MCF 10A (cell line): ENCODE data around the gene KRT20. TPM values are rescaled to one million over a fixed set of nuclear protein-coding genes. Genes with fewer than 3 reads are reported as not detected.

Source experiments
- Bru-seq: library from RNA; stranded (reverse); fragments of 400-500 nt; gene quantifications from one replicate; lab custom pipeline; 2021; lab: Mats Ljungman, UMichigan
- BruChase-seq, 2 experiments: library from RNA; stranded (reverse); fragments of 400-500 nt; gene quantifications; one replicate each; lab custom pipeline; 2021; lab: Mats Ljungman, UMichigan
- BruUV-seq: library from RNA; stranded (reverse); fragments of 400-500 nt; replicated peaks from 2 replicates; lab custom pipeline; 2021; lab: Mats Ljungman, UMichigan
- CTCF ChIA-PET: fragments of 300-600 bp; sonication (Branson Sonifier 250); formaldehyde crosslinking; extraction: SDS; loops from one replicate; lab custom pipeline; 2021; ENCODE audit warnings: antibody characterized with exemption, inconsistent platforms; lab: Yijun Ruan, JAX
- POLR2A ChIA-PET: fragments of 300-600, 350-650 bp; sonication (Branson Sonifier 250); formaldehyde crosslinking; extraction: SDS; loops from one replicate; lab custom pipeline; 2020; ENCODE audit warnings: antibody characterized with exemption, inconsistent platforms; lab: Yijun Ruan, JAX
- DNase-seq: peaks from one replicate; pipeline ENCODE4 v3.0.0-alpha.2; 2018; ENCODE audit not compliant: unreplicated experiment
- H3K27ac Mint-ChIP-seq: one replicate; pipeline ENCODE4 v1.8.0; 2022; ENCODE audit warnings: mild to moderate bottlenecking, low read depth, mixed read lengths; ENCODE audit not compliant: unreplicated experiment
- H3K27me3 Mint-ChIP-seq: one replicate; pipeline ENCODE4 v1.8.0; 2022; ENCODE audit warnings: mixed read lengths; ENCODE audit not compliant: insufficient read depth, unreplicated experiment
- H3K36me3 Mint-ChIP-seq: one replicate; pipeline ENCODE4 v1.8.0; 2022; ENCODE audit warnings: mild to moderate bottlenecking, moderate library complexity, mixed read lengths; ENCODE audit not compliant: insufficient read depth, unreplicated experiment
- H3K4me1 Mint-ChIP-seq: one replicate; pipeline ENCODE4 v1.8.0; 2022; ENCODE audit warnings: mixed read lengths; ENCODE audit not compliant: insufficient read depth, unreplicated experiment
- H3K4me3 Mint-ChIP-seq: one replicate; pipeline ENCODE4 v1.8.0; 2022; ENCODE audit warnings: mild to moderate bottlenecking, moderate library complexity, mixed read lengths; ENCODE audit not compliant: unreplicated experiment
- H3K9me3 Mint-ChIP-seq: one replicate; pipeline ENCODE4 v1.8.0; 2022; ENCODE audit warnings: mixed read lengths; ENCODE audit not compliant: unreplicated experiment
- intact Hi-C: fragments of 100-400 bp; cut with micrococcal nuclease; formaldehyde crosslinking; loops from 2 replicates; pipeline ENCODE4 v1.14.1; 2022
- long read RNA-seq: library from polyadenylated mRNA; stranded (forward); transcript quantifications from one replicate; pipeline ENCODE4 v2.0.0, GENCODE V29; 2022
- total RNA-seq: library from RNA; stranded (reverse); gene quantifications from 2 replicates; pipeline ENCODE4 v1.2.3, GENCODE V29; 2022
- TF ChIP-seq, protein P1 (sequence below): fragments of 200-600 bp; IDR thresholded peaks from one replicate; pipeline ENCODE4 v1.8.0; 2022; ENCODE audit warnings: antibody characterized with exemption, mild to moderate bottlenecking; ENCODE audit not compliant: unreplicated experiment

Gene KRT20, protein sequence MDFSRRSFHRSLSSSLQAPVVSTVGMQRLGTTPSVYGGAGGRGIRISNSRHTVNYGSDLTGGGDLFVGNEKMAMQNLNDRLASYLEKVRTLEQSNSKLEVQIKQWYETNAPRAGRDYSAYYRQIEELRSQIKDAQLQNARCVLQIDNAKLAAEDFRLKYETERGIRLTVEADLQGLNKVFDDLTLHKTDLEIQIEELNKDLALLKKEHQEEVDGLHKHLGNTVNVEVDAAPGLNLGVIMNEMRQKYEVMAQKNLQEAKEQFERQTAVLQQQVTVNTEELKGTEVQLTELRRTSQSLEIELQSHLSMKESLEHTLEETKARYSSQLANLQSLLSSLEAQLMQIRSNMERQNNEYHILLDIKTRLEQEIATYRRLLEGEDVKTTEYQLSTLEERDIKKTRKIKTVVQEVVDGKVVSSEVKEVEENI
- total RNA-seq (not detected in 2 replicates), Bru-seq, nascent RNA (not detected), BruChase-seq, experiment 1, labeled RNA remaining after a 6-hour chase (not detected), BruChase-seq, experiment 2, labeled RNA remaining after a 2-hour chase (not detected)
- long read RNA-seq, result 0 reads

DNA sequence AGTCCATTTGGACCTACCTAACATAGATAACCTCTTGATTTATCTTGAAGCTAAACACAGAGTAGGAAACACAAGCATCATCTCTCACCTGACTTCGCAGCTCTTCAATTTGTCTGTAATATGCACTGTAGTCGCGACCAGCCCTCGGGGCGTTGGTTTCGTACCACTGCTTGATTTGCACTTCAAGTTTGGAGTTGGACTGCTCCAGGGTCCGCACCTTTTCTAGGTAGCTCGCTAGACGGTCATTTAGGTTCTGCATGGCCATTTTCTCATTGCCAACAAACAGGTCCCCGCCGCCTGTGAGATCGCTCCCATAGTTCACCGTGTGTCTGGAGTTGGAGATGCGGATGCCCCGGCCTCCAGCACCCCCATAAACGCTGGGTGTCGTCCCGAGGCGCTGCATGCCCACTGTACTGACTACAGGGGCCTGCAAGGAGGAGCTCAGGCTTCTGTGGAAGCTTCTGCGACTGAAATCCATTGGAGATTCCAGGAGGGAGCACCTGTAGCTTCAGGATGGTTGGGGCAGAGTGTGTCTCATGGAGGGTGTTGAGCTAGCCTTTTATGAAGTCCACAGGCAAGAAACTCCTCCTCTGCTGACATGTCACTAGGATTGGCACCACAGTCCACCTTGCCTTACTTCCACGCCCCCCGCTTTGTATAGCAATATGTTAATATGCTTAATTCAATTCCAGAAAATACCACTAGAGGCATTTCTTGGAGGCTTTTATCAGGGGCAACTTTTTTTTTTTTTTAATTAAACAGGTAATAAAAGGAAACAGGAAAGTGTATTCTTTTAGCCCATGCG, at the start of gene KRT20:
Gene KRT20, minus strand, starts transcription at position 535 of the 805 bp plus-strand sequence. Its CDS starts 57 bp downstream, at position 478.
- ChIA-PET POLR2A (interaction anchor here (1.4 kb wide), 1 partner anchor 805 kb away, joined by 4 read pairs; no protein-coding TSS in a partner anchor), CTCF (interaction anchor here (0.6 to 1.0 kb wide), 3 partner anchors 20 to 243 kb away, joined by 3 read pairs; no protein-coding TSS in a partner anchor)
- H3K36me3 Mint-ChIP-seq, result no peaks in the 10 kb centered on the region
- peaks cover 20% of the 10 kb centered on the region for H3K27me3 Mint-ChIP-seq
- no peaks in the 10 kb centered on the region for H3K9me3 Mint-ChIP-seq
- BruUV-seq, result no TSS peak
- H3K4me1 Mint-ChIP-seq, result no peaks in the 10 kb centered on the region
- no peak within 1 kb of the TSS for H3K4me3 Mint-ChIP-seq
- no peak within 1 kb of the TSS for H3K27ac Mint-ChIP-seq
- no peak for DNase-seq
- TF ChIP-seq, protein P1, sequence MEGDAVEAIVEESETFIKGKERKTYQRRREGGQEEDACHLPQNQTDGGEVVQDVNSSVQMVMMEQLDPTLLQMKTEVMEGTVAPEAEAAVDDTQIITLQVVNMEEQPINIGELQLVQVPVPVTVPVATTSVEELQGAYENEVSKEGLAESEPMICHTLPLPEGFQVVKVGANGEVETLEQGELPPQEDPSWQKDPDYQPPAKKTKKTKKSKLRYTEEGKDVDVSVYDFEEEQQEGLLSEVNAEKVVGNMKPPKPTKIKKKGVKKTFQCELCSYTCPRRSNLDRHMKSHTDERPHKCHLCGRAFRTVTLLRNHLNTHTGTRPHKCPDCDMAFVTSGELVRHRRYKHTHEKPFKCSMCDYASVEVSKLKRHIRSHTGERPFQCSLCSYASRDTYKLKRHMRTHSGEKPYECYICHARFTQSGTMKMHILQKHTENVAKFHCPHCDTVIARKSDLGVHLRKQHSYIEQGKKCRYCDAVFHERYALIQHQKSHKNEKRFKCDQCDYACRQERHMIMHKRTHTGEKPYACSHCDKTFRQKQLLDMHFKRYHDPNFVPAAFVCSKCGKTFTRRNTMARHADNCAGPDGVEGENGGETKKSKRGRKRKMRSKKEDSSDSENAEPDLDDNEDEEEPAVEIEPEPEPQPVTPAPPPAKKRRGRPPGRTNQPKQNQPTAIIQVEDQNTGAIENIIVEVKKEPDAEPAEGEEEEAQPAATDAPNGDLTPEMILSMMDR, result no peak
- intact Hi-C loops, result no loop called here

DNA sequence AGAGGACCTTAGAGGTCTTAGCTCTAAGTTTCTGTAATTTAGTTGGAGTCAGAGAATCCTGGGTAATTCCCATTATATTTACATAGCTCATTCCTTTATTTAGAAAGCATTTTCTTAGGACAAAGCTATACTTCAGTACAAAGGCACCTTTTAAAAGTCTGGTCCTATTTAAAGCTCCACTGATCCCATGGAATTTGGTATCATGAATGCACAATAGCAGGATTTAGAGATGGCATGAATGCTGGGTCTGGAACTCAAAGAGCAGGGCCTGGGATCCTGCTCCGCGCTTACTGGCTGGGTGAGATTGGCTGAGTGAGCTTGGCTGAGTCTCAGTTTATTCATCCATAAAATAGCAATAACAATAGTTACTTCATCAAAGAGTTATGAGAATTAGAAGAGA, 47.6 kb upstream of the KRT20 start:
- no peak overlapping the region for H3K27ac Mint-ChIP-seq
- H3K4me1 Mint-ChIP-seq, result peaks cover 11% of the 10 kb centered on the region
- TF ChIP-seq, protein P1, result no peak
- H3K9me3 Mint-ChIP-seq, result no peaks in the 10 kb centered on the region
- BruUV-seq, result no TSS peak
- DNase-seq, result no peak
- no peaks in the 10 kb centered on the region for H3K36me3 Mint-ChIP-seq
- no peaks in the 10 kb centered on the region for H3K27me3 Mint-ChIP-seq
- POLR2A ChIA-PET, result interaction anchor here (1.3 kb wide), 1 partner anchor 21 kb away, joined by 3 read pairs; no protein-coding TSS in a partner anchor
- intact Hi-C loops, result no loop called here
- no peak overlapping the region for H3K4me3 Mint-ChIP-seq
- CTCF ChIA-PET, result interaction anchor here (1.6 to 2.3 kb wide), 2 partner anchors 14 to 390 kb away, joined by 5 read pairs; no protein-coding TSS in a partner anchor

DNA sequence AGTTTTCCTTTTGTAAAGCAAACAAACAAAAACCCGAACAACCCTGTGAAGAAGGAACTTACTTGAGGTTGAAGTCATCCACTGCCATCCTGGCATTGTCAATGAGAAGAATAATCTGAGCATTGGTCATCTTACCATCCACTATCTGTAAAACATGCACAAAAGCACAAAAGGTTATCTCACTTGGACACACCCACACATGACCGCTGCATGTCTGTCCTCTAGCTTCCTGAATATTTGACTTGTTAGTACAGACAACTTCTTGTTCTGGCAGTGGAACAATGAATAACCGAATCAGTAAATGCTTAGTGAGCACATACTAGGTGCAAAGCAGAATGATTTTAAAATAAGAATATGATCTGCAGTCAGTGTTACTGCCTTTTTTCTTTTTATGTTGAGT, 46.3 kb upstream of the KRT20 start:
- TF ChIP-seq, protein P1, result no peak
- no TSS peak for BruUV-seq
- peaks cover 12% of the 10 kb centered on the region for H3K27me3 Mint-ChIP-seq
- CTCF ChIA-PET, result interaction anchor here (2.3 kb wide), 1 partner anchor 15 kb away, joined by 5 read pairs; no protein-coding TSS in a partner anchor
- intact Hi-C loops, result no loop called here
- DNase-seq, result no peak
- POLR2A ChIA-PET, result no interaction called here
- H3K4me3 Mint-ChIP-seq, result no peak overlapping the region
- no peaks in the 10 kb centered on the region for H3K9me3 Mint-ChIP-seq
- no peaks in the 10 kb centered on the region for H3K4me1 Mint-ChIP-seq
- no peaks in the 10 kb centered on the region for H3K36me3 Mint-ChIP-seq
- no peak overlapping the region for H3K27ac Mint-ChIP-seq
